Endometrial microvascular endothelial cells (primary cell): Measurements from ENCODE around the gene HOXA9. TPM values are rescaled to one million over a fixed set of nuclear protein-coding genes. Genes with fewer than 3 reads are reported as not detected.

Experiments
- in situ Hi-C: cut with HindIII; loops from 2 replicates; pipeline ENCODE4 v1.10.0; 2017; ENCODE audit warnings: low sequenced_read_pairs, low pct_unique_long_range_greater_than_20kb; ENCODE audit errors: inconsistent ontology term
- total RNA-seq: library from RNA; depleted of rRNA; stranded (reverse); fragments of >200 nt; gene quantifications from one replicate; pipeline ENCODE4 v1.2.3, GENCODE V29; 2015; ENCODE audit errors: inconsistent ontology term

HOXA9 gene
- total RNA-seq, 1 donor from 2014 or later = 47.0 TPM

DNA sequence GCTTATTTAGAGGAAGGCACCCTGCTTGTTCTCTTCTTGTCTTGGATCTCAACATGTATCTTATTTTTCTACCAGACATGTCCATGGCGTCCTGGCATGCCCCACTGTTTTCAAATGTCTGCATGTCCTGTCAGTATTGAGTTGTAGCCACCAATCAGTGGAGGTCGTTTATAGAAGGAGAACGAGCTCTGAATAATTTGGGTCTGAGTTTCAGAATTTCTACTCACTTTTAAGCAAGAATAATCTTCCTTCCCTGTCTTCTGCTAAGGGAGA lies 37.5 kb upstream of the HOXA9 start:
- in situ Hi-C loops = loop anchor here (25.0 kb wide), 1 partner anchor 385 kb away; no protein-coding TSS in a partner anchor

DNA sequence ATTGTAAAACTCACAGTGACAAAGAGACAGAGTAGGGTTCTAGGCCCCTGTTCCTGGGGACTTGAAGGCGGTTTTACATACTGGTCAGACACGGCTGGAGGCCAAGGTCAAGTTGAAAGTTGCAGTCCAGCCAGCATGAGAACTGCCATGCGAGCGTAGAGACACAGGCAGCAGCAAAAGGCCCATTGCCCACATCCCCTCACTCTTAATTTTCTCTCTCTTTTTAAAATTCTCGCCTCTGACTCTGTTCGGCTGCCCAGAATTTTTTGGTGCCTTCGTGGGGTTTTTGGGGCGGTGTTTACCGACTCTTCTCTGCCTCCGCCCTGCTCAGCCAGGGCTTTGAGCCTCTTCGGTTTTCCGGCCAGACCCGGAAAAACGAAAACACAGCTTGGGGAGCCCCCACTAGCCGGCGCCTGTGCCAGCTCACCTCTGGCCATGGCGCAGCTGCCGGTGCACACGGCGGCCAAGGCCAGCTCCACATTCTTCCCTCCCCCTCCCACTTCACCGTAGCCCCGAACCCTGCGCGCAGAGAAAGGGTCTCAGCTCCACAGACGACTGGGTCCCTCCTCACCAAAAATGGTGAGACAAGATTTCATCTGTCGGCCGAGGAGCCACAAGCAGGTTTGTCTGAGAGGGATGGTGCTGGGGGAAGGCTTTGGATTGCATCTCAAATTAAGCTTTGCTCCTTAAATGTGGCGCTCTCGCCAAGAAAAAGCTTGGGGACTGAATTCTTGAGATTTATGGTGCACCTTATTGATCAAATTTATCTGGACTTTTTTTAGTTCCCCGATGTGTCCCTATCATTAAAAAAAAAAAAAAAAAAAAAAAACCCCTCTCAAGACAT lies 36.9 kb upstream of the HOXA9 start:
- in situ Hi-C loops = loop anchor here (25.0 kb wide), 1 partner anchor 385 kb away; no protein-coding TSS in a partner anchor

DNA sequence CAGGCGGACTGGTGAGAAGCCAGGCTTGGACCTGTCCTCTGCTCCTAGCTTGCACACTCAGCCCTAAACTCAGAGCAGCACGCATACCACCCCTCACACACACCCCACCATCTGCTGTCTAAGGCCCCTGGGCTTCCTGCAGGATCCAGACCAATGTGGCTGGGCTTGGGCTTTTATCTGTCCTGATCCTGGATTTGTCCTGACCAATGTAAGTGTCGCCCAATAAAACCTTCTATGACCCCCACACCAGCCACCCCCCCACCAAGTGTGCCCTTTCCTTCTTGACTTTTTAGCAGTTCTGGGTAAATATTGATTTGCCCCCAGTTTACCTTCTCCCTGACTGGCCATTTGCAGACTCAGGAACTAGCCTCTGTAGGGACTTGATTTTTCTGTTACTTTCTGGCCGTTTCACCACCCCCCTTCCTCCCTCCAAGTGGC lies 36.3 kb upstream of the HOXA9 start:
- in situ Hi-C loops = loop anchor here (25.0 kb wide), 1 partner anchor 386 kb away; no protein-coding TSS in a partner anchor

DNA sequence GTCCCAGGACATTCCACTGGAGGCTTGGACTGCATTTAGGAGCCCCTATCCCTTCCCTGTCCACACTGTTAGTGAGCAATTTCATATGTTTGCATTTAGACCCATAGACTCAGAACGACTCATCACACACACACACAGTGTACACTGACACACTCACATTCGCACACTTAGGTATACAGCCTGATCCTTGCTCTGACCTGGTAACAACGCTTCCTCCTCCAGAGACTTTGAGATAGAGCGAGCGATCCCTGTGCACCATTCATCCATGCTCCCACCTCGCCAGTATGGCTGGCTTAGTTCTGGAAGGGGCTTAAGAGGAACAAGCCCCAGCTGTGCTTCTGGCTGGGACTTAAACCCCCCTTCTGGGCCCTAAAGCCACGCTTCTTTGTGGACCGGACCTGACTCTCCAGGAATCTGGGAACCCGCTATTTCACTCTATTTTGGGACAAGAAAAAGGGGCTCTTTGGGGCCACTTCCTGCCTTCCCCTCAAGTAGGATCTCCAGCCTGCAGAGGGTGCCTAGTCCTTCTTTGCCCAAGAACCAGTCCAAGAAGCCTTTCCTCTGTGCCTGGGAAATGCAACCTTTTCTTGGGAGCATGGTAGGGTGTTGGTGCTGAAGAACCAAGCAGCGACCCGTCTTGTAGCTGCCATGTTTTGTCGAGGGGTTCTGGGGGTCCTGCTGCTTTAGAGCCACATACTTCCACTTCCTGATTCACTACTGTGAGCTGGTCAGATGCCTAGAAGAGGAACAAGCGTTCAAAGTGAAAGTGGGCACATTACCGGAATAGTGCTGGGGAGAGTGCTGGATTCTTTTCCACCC lies 35.6 kb upstream of the HOXA9 start:
- in situ Hi-C loops = loop anchor here (25.0 kb wide), 1 partner anchor 386 kb away; no protein-coding TSS in a partner anchor

DNA sequence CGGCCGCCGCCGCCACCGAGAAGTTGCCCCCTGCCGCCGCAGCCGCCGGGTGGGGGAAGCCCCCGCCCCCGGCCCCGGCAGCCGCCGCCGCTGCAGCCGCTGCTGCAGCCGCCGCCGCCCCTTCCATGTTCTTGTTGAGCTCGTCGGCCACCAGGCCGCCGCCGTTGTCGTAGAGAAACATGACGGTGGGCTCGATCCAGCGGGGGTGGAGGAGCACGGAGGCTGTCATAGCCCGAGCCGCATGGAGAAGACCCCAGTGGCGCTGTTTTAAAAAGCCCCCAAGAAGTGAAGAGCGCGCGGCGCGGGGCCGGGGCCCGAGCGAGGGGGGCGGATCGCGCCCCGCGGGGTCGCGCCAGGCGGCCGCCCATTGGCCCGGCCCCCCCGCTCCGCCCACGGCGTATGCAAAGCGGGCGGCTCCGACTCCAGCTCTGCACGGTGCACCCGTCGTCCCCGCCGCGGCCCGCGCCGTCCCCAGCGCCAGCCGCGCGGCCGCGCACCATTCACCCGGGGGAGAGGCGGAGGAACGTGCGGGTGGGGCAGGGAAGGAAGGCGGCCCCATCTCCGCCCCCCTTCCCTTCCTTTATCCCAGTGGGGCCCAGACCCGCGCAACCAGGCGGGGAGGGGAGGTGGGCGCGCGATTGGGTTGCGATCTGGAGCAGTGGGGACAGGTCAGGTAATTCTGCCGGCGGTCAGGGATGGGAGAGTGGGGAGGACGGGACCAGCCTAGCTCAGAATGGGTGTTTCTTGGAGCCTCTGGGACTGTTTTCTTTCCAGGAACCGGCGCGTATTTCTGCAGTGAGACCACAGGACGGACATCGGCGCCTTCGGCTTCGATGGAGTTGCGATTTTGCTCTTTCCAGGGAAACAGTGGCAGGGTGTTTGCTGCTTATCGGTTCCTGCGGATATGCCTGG lies 34.8 kb upstream of the HOXA9 start, which contains the start of gene HOXA13:
Gene HOXA13, minus strand, starts transcription at position 243 of the 912 bp plus-strand sequence. Its CDS starts 14 bp downstream, at position 229.
- in situ Hi-C loops = loop anchor here (25.0 kb wide), 1 partner anchor 387 kb away; no protein-coding TSS in a partner anchor

DNA sequence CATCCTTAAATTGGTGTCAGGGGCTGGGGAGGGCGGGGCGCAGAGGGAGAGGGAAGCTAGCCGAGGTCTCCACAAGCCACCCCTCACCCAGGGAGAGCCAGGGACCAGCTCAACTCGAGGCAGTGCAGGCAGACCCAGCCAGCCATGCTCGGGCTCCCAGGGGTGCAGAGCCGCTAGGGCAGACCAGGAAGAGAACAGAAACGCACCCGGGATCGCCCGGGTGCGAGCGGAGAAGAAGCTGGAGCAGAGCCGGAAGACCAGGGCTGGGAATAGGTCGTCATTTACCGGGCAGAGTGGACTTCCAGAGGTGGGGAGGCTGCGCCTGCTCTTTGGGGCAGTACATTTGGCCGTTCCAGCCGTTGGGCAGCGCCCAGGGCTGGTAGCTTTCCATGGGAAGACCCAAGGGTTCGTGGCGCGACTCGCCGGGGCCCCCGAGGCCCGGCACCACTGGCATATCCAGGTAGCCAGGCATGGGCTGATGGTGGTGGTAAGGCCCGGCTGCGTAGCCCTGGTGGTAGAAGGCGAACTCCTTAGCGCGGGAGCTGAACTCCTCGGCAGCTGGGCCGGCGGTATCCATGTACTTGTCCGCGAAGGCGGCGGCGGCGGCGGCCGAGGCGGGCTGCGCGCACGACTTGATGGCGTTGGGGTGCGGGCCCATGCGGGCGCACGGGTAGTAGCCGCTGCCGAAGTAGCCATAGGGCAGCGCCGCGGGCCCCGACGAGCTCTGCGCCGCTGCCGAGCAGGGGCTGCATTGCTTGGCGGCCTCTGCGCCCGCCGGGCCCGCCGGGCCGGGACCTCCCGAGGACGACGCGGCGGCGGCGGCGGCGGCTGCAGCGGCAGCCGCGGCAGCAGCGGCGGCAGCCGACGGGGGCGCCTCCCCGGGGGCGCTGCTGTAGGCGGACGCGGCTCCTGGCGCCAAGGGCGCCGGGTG lies 33.8 kb upstream of the HOXA9 start:
- in situ Hi-C loops = no loop called here

DNA sequence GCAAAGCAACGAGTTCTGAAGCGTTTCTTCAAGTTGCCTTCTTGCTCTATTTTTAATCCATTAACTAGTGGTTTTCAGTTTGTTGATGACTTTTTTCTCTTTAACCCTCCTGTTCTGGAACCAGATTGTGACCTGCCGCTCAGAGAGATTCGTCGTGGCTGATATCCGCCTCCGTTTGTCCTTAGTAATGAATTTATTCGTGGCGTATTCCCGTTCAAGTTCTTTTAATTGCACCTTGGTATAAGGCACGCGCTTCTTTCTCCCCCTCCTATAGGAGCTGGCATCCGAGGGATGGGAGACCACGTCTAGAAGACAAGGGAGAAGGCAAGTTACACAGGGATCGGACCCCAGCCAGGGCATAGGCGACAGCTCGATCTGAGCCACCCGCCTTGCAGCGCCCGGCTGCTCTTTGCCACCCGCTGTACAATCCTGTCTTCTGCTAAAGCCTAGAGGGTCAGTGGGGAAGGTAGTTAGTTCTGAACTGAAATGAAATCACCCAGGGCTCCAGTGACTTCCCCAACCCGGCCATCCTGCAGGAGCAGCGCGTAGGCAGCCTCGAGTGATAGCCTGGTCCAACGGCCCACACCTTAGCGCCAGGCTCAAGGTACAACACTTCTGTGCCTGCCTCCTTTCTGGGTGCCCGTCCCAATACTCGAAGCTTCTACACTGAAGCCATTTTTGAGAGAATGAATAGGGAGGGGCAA lies 33.0 kb upstream of the HOXA9 start:
- in situ Hi-C loops = no loop called here

DNA sequence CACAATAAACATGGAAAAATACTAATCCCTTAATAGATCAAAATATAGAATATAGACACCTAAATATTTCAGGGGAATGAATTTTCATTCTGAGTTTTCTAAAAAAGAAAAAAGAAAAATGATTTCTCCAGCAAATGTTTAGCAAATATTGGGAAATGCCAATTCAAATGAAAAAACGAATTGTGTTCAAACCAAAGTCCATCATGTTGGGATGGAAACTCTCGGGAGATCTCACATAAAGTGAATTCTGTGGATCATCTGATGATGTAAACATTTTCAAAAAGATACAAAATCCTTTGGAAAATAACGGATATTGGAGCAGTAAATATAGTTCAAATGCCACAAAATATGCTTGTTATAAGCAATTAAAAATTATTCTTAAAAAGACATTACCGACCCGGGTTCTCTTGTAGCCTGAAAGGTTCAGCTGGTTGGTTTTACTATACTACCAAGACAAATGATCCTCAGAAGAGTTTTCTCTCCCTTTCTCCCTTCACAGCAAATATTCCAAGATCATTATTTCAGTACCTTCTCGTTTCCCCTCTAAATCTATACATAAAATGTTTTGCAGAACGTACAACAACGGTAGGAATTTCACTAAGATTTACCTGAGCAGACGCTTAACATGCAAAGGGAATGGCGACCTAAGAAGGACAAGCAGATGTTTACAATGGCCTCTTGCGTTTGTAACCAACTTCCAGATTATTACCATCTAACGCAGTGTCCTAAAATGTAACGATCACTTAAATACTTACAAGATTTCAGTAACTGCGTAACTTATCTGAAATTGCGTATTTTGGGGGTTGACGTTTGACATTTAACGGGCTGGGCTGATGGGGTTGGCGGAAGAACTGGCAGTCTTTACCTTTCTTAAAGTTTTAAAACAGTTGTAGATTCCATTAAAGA lies 32.1 kb upstream of the HOXA9 start:
- in situ Hi-C loops = no loop called here

DNA sequence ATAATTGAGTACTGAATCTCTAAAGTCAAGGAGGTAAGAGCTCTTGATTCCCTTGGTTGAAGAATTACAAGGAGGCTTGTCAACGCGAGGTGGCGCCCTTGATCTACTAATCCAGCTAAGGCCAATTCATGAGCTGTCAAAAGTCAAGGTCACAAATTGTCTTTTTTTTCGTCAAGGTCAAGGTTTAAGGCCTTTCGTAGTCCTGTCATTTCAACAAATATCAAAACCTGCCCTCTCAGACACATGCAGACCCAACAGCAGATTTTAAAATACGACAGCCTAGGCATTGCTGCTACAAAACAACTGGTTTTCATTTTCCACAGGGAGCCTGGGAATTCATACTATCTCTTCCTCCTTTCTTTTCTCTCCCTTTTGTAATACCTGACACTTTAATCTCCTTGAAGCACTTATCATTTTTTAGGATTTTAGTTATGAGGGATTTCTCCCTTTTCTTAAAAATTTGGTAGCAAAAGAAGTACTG lies 31.0 kb upstream of the HOXA9 start:
- in situ Hi-C loops = no loop called here

DNA sequence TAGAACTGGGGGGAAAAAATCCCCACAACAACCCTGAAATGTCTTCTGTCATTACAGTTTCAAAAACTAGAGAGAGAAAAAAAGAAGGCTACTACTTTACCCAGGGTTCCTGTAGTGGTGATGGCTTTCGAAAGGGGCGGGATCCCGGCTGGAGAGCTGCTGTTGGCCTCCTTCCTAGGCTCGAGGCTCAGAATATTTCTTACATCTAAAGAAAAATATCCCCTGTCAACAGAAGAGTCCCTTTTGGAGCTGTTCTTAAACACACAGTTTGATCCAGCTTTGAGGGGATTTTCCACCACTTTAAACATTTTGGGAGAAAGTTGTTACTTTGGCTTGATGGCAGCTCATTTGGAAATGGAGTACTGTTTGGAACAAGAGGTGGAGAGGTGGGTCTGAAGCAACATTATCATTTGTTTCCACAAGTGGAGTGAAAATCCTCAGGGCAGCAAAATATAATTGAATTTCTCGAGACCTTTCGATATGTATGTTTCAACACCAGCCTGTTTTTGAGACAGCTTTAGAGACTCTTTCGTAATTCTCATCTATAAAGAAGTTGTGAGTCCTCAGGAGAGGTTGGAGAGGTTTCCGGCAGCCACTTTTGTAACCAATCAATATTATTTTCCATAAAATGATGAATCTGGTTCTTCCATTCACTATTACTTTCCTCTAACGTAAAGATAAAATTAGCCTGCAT lies 29.5 kb upstream of the HOXA9 start:
- in situ Hi-C loops = no loop called here

DNA sequence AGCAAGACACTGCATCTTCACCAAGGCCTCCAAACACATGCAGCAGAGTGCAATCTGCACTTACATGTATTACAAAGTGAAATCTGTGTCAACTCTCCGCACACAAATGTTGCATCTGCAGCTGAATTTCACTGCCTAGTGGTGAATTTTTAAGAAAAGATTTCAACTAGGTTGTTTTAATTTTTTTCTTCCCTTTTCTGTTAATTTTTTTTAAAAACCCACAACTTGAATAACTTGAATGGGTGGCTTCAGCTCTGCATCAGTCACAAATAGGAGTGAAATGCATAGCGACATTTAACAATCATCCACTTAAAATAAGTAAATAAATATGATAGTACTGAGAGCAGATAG lies 28.6 kb upstream of the HOXA9 start:
- in situ Hi-C loops = no loop called here

DNA sequence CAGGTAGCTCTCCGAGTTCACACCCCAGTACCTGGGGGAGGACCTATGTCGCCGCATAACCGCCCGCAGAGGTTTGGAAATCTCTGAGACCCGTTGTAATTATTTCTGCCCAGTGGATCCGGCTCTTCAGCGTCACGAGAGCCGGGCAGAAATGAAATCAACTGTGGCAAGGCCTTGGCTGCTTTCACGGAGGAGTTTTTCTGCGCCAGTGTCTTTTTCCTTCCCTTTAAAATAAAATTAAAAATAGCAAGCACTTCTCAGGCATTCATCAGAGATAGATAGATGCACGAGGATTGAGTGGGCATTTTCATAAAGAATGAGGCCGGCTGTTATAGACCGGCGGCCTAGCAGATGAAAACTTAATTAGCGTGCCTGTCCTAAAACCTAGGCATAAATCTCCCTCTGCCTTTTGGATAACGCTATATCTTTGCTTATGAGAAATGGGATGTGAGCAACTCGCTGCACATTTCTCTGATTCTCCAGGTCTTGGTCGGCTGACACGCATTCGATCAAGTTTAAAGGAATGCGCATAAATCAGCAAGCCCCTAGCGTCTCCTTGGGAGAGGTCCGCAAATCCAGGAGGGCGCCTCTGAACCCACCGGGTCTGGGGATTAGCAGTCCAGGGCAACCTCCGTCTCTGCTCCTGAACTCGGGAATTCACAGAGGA lies 28.1 kb upstream of the HOXA9 start:
- in situ Hi-C loops = no loop called here

DNA sequence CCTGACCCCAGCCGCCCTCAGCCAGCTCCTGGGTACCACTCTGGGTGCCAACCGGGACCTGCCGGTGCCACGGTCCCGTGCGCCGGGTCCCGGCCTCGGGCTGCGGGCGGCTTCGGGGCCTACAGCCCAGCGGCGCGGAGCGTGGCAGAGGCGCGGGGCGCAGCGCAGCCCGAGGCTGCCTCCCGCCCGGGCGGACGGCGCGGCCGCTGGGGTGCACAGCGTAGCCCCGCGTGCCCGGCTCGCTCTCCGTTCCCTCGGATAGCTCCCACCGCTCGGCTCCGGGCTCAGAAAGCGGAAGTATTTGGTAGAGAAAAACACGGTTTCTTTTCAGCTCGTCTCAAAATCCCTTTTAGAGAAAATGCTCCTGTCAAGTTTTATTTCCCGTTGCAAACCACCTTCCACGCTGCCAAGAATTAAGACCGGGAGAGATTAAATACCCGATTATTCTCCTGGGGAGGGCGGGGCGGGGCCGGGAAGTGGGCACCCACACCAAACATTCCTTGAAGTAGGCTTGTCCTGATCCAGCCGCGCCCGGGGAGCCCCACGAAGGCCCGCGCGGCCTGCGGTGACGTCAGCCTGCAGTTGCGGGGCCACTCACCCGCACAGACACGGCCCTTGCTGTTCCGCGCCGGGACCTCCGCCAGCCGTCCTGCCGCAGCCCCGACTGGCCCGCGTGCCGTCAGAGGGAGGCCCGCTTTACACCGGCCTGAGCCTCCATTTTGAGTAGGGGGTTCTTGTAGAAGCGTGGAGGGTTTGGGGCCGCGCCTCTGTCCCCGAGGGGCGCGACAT lies 27.4 kb upstream of the HOXA9 start:
- in situ Hi-C loops = no loop called here

DNA sequence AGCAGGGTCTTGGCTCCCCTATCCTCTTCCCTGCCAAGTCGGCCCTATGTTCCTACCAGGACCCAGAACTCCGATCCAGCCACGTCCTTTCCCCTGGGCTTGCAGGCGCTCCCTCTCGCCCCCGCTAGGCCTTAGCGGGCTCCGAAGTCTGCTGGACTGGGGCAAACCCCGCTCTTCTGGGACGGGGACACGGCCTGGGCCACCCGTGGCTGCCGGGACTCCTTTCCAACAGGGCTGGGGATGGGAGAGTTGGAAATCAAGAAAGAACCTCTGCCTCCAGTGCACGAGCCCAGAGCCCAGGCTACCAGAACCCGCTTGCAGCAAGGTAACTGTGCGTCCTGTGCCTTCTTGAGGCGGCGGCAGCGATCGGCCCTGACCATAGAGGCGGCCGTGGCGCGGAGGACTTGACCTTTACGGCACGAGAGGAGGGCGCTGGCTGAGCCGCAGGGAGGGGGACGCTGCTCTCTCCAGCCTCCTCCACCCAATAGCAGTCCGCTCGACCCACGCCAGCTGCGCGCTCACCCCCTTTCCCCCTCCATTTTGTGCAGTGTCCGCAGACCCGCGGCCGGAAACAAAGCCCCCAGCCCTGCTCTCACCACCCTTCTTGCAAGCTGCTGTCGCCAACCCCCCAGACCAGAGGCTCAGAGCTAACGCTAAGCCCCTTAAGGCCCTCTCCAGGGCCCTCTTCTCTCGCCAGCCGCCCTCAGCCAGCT lies 26.7 kb upstream of the HOXA9 start:
- in situ Hi-C loops = no loop called here
